NCI-H1930 (cell line): ENCODE results near the gene PRIMA1.
A peak's percentile ranks its signal among the peaks of the same experiment; 100 is the strongest.

ENCODE experiments used
- DNase-seq, 2 experiments: peaks; one replicate each; lab custom pipeline; 2025; lab: John Stamatoyannopoulos, UW

The PRIMA1 gene

GRCh38 chr14:93794756-93795155 lies 6.5 kb upstream of the PRIMA1 start:
- DNase-seq = no peak

- DNase-seq = no peak
Measured at GRCh38 chr14:93793555-93794324, 5.5 kb upstream of the PRIMA1 start.

GRCh38 chr14:93792391-93792790 lies 4.1 kb upstream of the PRIMA1 start:
- no peak for DNase-seq

- DNase-seq = no peak
Measured at GRCh38 chr14:93790966-93791365, 2.7 kb upstream of the PRIMA1 start.

GRCh38 chr14:93789228-93790130 lies 1.2 kb upstream of the PRIMA1 start:
- peak in 1 of 2 experiments; percentile 36 for DNase-seq

GRCh38 chr14:93788543-93789227 lies 400 bp upstream of the PRIMA1 start:
- peak; percentile 28 to 36 for DNase-seq

- DNase-seq = no peak
Measured at GRCh38 chr14:93787465-93788292, 606 bp downstream of the PRIMA1 start.

GRCh38 chr14:93785423-93785822 lies 2.9 kb downstream of the PRIMA1 start:
- no peak for DNase-seq

- DNase-seq = no peak
Measured at GRCh38 chr14:93784878-93785277, 3.4 kb downstream of the PRIMA1 start.

GRCh38 chr14:93780813-93781400 lies 7.4 kb downstream of the PRIMA1 start:
- DNase-seq = no peak

- no peak for DNase-seq
Measured at GRCh38 chr14:93778856-93779629, 9.2 kb downstream of the PRIMA1 start.

GRCh38 chr14:93778453-93778852 lies 9.8 kb downstream of the PRIMA1 start:
- no peak for DNase-seq

- no peak for DNase-seq
Measured at GRCh38 chr14:93775744-93776143, 12.5 kb downstream of the PRIMA1 start.

GRCh38 chr14:93775158-93775557 lies 13.1 kb downstream of the PRIMA1 start:
- no peak for DNase-seq

GRCh38 chr14:93772263-93772662 lies 16.0 kb downstream of the PRIMA1 start:
- no peak for DNase-seq

GRCh38 chr14:93765970-93766369 lies 22.3 kb downstream of the PRIMA1 start:
- DNase-seq = no peak

GRCh38 chr14:93765155-93765554 lies 23.1 kb downstream of the PRIMA1 start:
- no peak for DNase-seq

- no peak for DNase-seq
Measured at GRCh38 chr14:93764211-93764659, 24.1 kb downstream of the PRIMA1 start.

GRCh38 chr14:93759719-93760307 lies 28.5 kb downstream of the PRIMA1 start:
- no peak for DNase-seq

GRCh38 chr14:93757206-93757605 lies 31.1 kb downstream of the PRIMA1 start:
- no peak for DNase-seq
